NCI-H69 (cell line): ENCODE results near the gene AFF1.
"Not testable (repeated sequence)": the region's sequence is repeated elsewhere in the genome, so short reads cannot be mapped to it uniquely, and the experiment has no call there.

Source experiments
- DNase-seq: peaks from one replicate; lab custom pipeline; 2025; lab: John Stamatoyannopoulos, UW

AFF1 gene

GRCh38 chr4:86977621-86978184 lies 42.9 kb downstream of the AFF1 start:
- DNase-seq, result peak; percentile 73

GRCh38 chr4:86978709-86979108 lies 43.9 kb downstream of the AFF1 start:
- DNase-seq, result no peak

GRCh38 chr4:86980230-86980629 lies 45.4 kb downstream of the AFF1 start:
- no peak for DNase-seq

- DNase-seq, result no peak
Measured at GRCh38 chr4:86981789-86982188, 47.0 kb downstream of the AFF1 start.

- DNase-seq, result not testable (repeated sequence)
Measured at GRCh38 chr4:86985852-86986251, 51.0 kb downstream of the AFF1 start.

- DNase-seq, result not testable (repeated sequence)
Measured at GRCh38 chr4:86989658-86990057, 54.8 kb downstream of the AFF1 start.

- no peak for DNase-seq
Measured at GRCh38 chr4:86990510-86990909, 55.7 kb downstream of the AFF1 start.

- DNase-seq, result no peak
Measured at GRCh38 chr4:86991994-86992393, 57.2 kb downstream of the AFF1 start.

- no peak for DNase-seq
Measured at GRCh38 chr4:86993909-86994681, 59.3 kb downstream of the AFF1 start.

GRCh38 chr4:86994686-86995085 lies 59.9 kb downstream of the AFF1 start:
- no peak for DNase-seq

- DNase-seq, result not testable (repeated sequence)
Measured at GRCh38 chr4:86996510-86996909, 61.7 kb downstream of the AFF1 start.

- DNase-seq, result no peak
Measured at GRCh38 chr4:86999136-86999643, 64.4 kb downstream of the AFF1 start.

GRCh38 chr4:87002682-87003043 lies 67.9 kb downstream of the AFF1 start:
- no peak for DNase-seq

GRCh38 chr4:87003266-87003665 lies 68.5 kb downstream of the AFF1 start:
- DNase-seq, result peak; percentile 2

GRCh38 chr4:87005369-87005689 lies 70.5 kb downstream of the AFF1 start:
- peak; percentile 26 for DNase-seq

GRCh38 chr4:87005690-87006425 lies 71.0 kb downstream of the AFF1 start:
- DNase-seq, result peak; percentile 71

GRCh38 chr4:87006426-87006675 lies 71.5 kb downstream of the AFF1 start:
- no peak for DNase-seq

GRCh38 chr4:87006676-87007527 lies 72.1 kb downstream of the AFF1 start:
- DNase-seq, result peak; percentile 94

- DNase-seq, result peak; percentile 79
Measured at GRCh38 chr4:87007528-87008446, 73.0 kb downstream of the AFF1 start.

GRCh38 chr4:87009095-87009648 lies 74.4 kb downstream of the AFF1 start:
- DNase-seq, result peak; percentile 25

- DNase-seq, result no peak
Measured at GRCh38 chr4:87010192-87010591, 75.4 kb downstream of the AFF1 start.
